Inferior parietal cortex (tissue), 1 donor: ENCODE measurements around the gene FUS.
"Not testable (repeated sequence)": the region's sequence is repeated elsewhere in the genome, so short reads cannot be mapped to it uniquely, and the experiment has no call there.

Experiments
- DNase-seq: peaks from one replicate; pipeline ENCODE4 v3.0.0-alpha.2; 2016; ENCODE audit errors: extremely low spot score

FUS gene

DNA sequence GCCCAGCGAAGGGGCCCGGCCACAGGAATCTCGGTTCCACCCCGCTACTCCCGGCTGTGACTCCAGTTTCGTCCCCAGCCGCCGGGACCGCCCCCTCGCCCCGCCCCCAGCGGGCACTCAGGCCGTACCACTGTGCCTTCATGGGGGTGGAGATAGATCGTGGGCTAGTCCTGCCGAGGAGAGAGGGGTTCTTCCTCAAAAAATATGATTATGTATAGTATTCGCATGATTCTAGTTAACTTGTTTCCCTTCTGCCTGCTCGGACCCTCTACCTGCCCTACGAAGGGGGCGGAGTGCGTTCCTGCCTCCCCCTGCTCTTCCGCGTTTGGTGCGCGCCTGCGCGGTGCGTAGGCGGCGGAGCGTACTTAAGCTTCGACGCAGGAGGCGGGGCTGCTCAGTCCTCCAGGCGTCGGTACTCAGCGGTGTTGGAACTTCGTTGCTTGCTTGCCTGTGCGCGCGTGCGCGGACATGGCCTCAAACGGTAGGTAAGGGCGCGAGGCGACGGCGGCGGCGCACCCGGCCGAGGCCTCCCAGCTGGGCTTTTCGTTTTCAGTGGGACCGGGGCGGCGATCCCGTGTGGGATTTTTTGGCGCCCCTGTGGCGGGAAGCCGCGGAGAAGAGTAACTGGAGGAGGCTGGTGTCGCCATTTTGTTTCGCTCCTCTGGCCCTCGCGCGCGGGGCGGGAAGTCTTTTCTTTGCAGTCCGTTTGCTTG lies at the start of gene FUS:
FUS (plus strand) TSS at position 393 of the 713 bp plus-strand sequence; CDS start at position 469, 76 bp downstream.
- peak; percentile 92 for DNase-seq

DNA sequence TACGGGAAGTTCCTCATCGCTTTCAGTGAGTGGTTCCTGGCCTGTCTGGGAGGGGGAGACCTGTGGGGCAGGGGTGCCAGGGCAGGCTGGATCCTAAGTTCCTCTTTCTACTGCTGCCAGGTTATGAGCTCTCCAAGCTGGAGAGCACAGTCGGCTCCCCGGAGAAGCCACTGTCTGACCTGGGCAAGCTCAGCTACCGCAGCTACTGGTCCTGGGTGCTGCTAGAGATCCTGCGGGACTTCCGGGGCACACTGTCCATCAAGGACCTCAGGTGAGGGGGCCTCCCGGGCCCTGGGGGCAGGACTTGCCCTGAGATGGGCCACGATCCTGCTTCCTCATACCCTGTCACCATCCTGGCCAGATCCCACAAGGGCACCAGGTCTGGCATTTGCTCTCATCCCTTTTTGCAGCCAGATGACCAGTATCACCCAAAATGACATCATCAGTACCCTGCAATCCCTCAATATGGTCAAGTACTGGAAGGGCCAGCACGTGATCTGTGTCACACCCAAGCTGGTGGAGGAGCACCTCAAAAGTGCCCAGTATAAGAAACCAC lies 49.5 kb upstream of the FUS start:
- DNase-seq: no peak

DNA sequence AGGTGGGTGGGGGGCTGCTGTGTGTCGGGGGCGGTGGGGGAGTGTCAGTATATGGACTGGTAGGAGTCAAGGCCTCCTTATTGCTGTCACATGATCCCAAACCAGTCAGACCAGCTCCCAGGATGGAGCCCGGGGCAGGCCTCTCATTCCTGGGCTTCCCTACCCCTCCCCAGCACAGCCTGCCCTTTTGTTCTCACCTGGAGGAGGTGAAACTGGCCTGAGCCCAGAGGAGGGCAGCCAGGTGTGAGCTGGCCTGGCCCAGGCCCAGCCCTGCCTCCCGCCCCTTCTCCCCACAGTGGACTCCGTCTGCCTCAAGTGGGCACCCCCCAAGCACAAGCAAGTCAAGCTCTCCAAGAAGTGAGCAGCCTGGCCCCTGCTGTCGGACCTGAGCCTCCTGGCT lies 49.0 kb upstream of the FUS start:
- DNase-seq: no peak

DNA sequence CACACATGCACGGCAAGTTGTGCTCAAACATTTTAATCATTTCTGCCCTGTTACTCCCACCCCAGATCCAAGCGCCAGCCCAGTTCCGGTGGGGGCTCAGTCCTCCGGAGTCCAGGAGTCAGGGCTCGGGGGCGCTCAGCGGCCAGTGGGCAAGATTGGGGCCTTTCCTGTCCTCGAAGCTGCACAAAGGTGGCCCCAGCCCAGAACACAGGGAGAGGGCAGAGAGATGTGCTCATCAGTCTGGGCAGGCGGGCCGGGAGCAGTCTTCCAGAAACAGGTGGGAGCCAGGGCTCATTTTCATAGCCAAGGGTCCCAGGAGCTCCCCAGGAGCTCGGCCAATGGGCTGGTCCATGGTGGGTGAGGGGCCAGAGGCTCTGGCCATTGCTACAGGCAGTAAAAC lies 48.5 kb upstream of the FUS start:
- no peak for DNase-seq

DNA sequence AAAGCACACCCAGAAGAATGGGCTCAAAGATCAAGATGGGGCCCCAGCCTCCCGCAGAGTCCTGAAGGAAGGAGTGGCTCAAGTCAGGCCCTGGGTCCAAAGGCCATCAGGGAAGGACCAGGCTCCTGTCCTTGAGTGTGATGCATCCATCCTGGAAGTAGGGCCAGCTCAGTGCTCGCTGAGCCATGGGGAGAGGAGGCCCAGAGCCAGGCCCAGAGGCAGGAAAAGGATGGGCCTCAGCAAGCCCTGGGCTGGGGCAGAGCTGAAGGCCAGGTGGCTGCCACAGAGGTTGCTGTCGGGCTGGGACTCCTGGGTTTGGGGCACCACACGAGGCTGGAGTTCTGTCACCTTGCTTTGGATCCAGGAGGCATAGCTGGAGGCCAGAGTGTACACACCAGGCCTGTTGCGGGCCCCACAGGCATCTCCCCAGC lies 48.1 kb upstream of the FUS start:
- DNase-seq: no peak

DNA sequence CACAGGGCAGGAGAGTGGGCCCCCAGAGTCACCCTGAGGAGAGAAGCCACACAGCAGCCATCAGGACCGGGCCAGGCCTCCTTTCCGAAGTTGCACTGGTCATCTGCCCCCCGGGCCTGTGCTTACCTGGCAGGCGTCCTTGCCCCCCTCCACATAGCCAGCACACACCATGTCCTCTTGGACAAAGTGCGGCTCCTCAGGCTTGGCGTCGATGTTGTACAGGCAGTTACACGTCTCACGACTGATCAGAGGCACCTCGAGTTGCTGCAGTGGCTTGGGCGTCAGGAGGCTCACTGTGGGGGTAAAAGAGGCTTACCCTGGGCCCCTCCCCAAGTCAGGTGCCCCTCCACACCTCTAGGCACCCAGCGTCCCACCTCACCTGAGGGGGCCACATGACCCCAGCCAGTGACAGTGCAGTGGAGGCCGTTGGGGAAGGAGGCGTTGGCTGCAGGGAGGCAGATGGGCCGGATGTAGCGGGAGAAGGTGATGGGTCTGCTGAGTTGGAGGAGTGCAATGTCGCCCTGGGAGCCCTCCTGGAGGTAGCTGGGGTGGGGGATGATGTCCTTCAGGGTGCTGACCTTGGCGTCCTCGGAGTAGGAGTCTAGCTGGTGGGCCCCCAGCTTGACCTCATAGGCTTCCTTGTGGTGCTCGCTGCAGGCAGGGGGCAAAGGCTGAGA lies 47.5 kb upstream of the FUS start:
- DNase-seq: no peak

DNA sequence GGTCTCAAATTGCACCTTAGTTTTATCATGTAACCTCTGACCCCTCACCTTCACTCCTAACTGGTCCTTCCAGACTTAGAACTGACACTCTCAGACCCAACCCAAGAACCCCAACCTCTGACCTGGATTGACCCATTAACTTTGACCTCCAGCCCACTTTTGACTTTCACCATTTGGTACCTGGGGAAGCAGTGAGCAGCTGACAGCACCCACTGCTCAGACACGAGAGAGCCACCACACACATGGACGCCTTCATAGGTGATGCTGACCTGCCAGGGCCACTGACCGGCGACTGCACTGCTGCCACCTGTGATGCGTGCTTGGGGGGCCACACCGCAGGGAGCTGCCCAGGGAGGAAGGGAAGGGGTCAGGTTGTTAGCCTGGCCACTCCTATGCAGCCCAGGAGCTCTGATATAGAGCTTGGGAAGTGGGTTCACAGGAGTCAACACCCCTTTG lies 46.9 kb upstream of the FUS start:
- no peak for DNase-seq

DNA sequence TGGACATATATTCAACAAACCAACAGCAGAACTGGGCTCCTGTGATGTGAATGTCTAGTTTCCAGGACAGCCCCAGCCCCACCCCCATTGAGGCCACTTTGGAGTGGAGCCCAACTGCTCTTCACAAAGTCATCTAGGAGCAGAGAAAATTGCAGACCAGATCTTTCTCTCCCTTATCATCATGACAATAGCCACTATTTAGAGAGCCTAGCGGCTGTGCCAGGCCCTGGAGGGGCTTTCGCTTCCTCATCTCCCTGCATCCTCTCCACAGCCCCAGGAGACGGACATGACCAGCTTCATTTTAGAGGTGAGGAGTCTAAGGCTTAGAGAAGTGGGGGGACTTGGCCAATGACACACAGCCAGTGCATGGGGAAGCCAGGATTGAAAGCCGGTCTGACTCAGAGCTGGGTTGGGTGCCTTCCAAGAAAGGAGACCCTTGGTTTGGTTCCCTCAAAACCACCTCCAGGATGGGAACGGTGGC lies 45.8 kb upstream of the FUS start:
- DNase-seq: no peak

DNA sequence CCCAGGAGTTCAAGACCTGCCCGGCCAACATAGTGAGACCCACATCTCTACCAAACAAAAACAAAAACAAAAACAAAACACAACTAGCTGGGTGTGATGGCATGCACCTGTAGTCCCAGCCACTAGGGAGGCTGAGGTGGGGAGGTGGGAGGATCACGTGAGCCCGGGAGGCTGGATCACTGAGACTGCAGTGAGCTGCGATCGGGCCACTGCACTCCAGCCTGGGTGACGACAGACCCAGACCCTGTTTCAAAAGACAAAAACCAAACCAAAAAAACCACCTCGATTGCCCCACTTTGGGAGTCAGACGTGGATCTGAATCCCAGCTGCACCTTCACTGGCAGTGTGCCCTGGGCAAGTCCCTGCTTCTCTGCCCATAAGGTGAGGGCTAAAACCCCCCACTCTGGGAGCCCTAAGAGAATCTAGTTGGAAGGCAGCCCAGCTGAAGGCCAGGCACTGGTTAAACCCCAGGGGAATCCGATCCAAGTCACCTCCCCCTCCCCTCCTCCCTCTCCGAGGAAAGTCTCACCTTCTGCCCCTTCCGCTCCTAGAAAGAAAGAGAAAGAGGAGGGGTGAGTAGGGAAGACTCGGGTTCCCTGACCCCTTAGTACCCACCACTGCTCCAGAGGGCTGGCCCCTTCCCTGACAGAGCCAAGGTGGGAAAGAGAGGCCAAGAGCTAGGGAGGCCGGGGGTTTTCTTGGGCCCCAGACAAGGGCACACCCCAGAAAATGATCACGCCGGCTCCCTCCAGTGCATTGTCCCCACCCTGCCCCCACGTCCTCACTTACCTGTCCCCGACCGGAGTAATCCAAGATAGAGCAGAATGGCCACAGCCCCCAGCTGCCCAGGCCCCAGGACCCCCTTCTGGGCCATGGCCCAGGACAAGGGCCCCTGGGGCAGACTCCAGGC lies 45.1 kb upstream of the FUS start:
- no peak for DNase-seq

DNA sequence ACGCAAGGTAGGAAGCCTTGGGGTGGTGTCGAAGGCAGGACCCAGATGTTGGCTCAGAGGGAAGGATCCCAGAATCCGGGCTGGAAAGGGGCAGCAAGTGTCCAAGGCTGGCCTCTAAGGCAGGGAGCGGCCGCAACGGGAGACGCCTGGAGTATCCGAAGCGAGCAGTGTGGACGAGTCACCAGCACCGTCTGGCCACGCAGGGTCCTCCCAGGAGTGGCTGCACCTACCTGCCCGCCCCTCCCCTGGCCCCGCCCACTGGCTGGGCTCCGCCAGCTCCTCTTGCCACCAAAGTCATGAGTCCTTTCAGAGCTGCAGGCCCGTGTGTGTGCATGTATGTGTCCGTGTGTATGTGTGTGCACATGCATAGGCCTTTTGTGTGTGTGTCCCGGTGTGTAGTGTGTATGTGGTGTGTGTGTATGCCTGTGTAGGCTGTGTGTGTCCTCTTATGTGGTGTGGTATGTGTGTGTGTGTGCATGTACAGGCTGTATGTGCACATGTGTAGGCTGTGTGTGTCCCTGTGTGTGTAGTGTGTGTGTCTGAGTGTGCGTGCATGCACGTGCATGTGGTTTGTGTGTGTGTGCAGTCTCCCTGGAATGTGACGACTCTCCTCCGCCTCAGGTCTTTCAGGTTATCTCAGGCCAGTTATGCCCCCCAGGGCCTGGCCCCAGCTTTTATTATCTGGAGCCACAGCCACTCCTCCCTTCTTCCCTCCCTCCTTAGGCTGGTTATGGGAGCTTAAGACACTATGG lies 44.2 kb upstream of the FUS start, which contains the start of gene PRSS8:
PRSS8 (minus strand) TSS at position 193 of the 752 bp plus-strand sequence. CDS start 229 bp downstream, outside the sequence.
- DNase-seq: no peak

DNA sequence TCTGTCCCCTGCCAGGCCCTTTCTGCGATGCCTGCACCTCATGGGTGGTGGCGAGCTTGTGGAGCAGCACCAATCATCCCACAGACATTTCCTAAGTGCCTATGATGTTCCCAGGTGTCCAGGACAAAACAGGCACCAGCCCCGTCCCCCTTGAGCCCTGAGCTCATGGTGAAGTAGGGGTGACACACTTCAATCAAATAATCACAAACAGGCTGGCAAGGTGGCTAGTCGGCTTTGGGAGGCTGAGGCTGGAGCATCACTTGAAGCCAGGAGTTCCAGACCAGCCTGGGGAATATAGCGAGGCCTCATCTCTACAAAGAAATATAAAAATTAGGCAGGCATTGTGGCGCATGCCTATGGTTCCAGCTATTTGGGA lies 43.7 kb upstream of the FUS start:
- no peak for DNase-seq

DNA sequence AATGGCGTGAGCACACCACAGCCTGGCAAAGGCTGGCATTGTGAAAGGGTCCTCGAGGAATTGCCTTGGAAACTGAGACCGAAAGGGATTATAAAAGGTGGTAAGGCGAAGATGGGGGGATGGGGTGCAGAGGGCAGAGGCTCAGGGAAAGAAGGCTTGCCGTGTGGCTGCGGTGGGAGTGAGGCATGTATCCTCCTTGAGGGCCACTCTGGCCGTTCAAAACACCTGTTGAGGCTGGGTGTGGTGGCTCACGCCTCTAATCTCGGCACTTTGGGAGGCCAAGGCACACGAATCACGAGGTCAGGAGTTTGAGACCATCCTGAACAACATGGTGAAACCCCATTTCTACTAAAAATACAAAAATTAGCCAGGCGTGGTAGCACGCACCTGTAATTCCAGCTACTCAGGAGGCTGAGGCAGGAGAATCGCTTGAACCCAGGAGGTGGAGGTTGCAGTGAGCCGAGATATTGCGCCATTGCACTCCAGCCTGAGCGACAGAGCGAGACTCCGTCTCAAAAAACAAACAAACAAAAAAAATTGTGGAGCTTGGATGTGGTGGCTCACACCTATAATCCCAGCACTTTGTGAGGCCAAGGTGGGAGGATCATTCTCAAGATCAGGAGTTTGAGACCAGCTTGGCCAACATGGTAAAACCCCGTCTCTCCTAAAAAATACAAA lies 43.0 kb upstream of the FUS start:
- not testable (repeated sequence) for DNase-seq

DNA sequence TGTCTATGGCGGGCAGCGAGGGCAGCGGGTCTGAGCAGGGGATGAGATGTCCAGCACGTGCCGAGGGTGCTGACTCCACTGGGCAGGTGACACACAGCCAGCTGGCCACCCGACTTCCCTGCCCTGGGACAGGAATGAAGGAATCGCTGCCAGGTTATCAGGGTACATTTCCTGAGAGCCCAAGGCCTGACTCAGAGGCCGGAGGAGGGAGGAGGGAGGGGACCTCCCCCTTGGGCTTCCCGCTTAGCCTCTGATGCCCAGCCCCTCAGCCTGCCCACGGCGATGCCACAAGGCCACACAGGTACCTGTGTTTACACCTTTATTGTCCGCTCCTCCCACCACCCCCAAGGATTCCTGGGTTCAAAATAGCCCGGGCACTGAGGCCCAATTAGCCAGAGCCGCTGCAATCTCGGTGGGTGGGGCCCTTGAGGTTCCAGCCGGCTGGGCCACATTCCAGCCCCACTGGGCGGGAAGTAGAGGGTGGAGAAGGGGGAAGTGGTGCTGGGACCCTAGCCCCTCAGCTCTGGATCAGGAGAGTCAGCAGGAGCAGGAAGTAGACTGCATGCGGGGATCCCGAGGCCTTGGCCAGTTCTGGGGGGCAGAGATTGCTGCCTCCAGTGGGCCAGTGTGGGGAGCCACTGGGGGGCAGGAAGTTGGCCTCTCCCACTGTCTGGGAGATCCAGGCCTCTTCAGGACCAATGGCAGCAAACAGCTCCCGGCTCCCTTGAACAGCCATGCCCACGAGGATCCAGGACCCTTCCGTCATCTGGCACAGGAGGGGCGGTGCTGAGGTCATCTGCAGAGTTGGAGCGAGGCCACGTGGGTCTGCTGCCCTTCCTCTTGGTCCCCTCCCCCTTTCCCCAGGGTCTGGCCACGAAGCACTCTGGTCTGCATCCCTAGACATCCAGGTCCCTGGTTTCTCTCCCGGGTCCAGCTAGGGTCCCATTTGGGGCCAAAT lies 41.0 kb upstream of the FUS start:
- no peak for DNase-seq

DNA sequence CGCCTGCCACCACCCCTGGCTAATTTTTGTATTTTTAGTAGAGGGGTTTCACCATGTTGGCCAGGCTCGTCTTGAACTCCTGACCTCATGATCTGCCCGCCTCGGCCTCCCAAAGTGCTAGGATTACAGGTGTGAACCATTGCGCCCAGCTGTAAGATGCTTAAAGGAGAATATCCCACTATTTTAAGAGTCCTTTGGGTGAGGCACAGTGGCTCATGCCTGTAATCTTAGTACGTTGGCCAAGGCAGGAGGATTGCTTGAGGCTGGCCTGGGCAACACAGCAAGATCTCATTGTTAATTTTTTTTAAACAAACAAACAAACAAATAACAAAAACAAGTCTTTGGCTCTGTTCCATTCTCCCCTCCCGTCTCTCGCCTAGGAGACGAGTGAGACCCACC lies 38.9 kb upstream of the FUS start:
- not testable (repeated sequence) for DNase-seq

DNA sequence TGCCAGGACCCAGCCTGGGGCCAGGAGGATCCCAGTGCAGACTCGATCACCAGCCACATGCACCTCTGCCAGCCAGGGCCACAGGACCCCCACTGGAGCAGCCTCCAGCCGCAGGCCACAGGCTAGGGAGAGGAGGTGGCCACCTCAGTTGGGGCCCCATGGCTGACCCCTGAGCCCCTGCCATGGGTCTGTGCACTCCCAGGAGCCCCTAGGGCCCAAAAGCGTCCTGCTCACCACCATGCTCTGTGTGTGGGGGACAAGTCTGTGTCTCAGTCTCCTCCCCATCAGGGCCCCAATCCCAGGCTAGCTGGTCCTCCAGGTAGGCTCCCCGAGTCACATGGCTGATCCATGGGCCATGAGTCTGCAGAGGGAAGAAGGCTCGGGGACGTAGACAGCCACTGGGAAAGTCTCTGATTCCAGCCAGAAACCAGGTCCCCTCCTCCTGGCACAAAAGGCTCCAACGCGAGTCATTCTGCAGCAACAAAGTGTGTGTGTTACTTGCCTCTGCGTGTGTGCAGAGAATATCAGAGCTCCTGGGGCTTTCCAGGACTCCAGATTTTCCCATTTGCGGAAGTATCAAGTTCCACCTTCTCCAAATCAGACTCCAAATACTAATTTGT lies 38.3 kb upstream of the FUS start:
- no peak for DNase-seq

DNA sequence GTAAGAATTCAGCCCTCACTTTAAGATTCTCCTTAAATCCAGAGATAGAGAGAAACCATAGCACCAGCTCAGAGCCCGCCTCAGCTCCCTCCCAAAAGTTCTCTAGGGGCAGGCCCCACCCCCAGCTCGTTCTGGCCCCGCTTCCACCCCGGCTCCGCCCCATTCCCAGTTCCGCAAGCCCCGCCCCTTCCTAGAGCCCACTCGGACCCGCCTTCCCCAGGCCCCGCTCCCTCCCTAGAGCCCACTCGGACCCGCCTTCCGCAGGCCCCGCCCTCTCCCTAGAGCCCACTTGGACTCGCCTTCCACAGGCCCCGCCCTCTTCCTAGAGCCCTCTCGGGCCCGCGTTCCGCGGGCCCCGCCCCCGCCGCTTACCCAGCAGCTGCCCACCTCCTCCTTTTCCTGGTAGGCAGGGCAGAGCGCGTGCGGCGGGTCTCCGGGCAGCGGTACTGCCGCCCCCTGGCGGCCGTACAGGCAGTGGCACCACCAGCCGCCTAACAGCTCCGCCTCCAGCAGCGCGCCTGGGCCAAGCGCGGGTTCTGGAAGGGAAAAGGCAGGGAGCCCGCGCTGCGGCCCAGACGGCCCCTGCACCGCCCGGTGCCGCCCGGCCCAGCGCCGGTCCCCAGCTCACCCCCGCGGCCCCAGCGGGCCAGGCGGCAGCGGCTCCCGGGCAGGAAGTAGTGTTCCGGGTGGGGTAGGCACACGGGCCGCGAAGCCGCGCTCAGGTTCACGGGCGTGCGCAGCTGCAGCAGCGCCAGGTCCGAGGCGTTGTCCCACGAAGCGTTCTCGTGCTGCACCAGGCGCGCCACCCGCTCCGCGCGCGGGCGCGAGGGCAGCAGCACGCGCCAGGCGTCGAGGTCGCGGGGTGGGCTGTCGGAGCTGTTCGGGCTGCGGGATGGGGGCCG lies 37.6 kb upstream of the FUS start:
- DNase-seq: peak; percentile 91

DNA sequence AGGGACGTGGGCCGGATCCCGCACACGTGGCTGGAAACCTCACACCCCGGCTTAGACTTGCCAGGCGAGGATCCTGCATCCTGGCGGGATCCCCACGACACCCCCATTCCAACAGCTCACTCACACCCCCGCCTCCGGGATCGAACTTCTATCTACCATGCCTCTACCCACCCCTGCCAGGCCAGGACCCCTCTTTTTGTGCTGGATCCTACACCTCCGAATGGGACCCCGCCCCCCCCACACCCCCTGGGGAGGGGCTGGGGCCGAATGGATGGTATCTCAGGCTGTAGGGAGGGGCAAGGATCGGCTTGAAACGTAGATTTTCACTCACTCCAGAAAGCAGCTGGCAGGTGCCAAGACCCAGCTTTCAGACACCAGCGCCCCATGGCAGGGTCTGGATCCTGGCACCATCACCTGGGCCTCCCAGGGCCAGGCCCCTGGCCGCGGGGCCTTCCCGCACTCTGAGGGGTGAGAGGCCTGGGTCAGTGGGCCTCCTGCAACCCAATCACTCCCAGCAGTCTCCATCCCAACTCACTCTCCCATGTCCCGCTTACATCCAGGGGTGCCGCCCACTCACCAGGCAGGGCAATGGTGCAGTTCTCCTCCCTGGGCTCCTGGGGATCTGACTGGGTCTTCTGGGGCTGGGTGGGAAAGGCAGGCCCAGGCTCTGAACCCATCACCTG lies 36.8 kb upstream of the FUS start:
- no peak for DNase-seq
